Measurements from ENCODE around the gene SAFB2. TPM values are rescaled to one million over a fixed set of nuclear protein-coding genes. Genes with fewer than 3 reads are reported as not detected.

SAFB2 gene
- total and polyA plus RNA-seq, 2 donors from 2014 or later = 67.1 to 113 TPM

- no peaks in the 10 kb centered on the region for H3K9me3 ChIP-seq (ENCODE audit: control insufficient read depth in 2 of 3, insufficient read depth in 1 of 3, low read length in 3 of 3)
- TF ChIP-seq CTCF (IDR thresholded peaks at IDR 0.05; ENCODE audit: borderline replicate concordance, extremely low read depth, insufficient read depth) = no peak
- DNase-seq (no peak), FAIRE-seq (no peak)
- peaks cover 19 to 72% (median 55%) of the 10 kb centered on the region in 3 donors for H3K36me3 ChIP-seq (ENCODE audit: control insufficient read depth in 2 of 3, insufficient read depth in 3 of 3, low read length in 3 of 3)
- intact Hi-C loops (cut with DNase I) = no loop called here
- H3K9ac ChIP-seq (ENCODE audit: low read length in 3 of 3) = no peak overlapping the region
- H3K27ac ChIP-seq (ENCODE audit: low read depth in 2 of 2, low read length in 2 of 2) = no peak overlapping the region
- H3K27me3 ChIP-seq (ENCODE audit: control insufficient read depth, insufficient read depth, low read length) = no peaks in the 10 kb centered on the region
- H3K4me3 ChIP-seq (ENCODE audit: low read length in 3 of 3) = no peak overlapping the region
- H3K4me1 ChIP-seq (ENCODE audit: control insufficient read depth in 2 of 3, insufficient read depth in 2 of 3, low read depth in 1 of 3, low read length in 3 of 3) = peaks cover 0 to 16% (median 7%) of the 10 kb centered on the region in 3 donors
Observed at GRCh38 chr19:5603626-5604025, 18.9 kb downstream of the SAFB2 start.

- TF ChIP-seq CTCF (IDR thresholded peaks at IDR 0.05; ENCODE audit: borderline replicate concordance, extremely low read depth, insufficient read depth) = no peak
- no peak overlapping the region for H3K9ac ChIP-seq (ENCODE audit: low read length in 3 of 3)
- intact Hi-C loops (cut with DNase I) = no loop called here
- no peaks in the 10 kb centered on the region for H3K9me3 ChIP-seq (ENCODE audit: control insufficient read depth in 2 of 3, insufficient read depth in 1 of 3, low read length in 3 of 3)
- H3K27ac ChIP-seq (ENCODE audit: low read depth in 2 of 2, low read length in 2 of 2) = no peak overlapping the region
- FAIRE-seq (no peak), DNase-seq (peak in 2 of 5 donors; percentile 31 to 38)
- no peaks in the 10 kb centered on the region for H3K27me3 ChIP-seq (ENCODE audit: control insufficient read depth, insufficient read depth, low read length)
- H3K4me3 ChIP-seq (ENCODE audit: low read length in 3 of 3) = no peak overlapping the region
- H3K36me3 ChIP-seq (ENCODE audit: control insufficient read depth in 2 of 3, insufficient read depth in 3 of 3, low read length in 3 of 3) = peaks cover 20 to 78% (median 60%) of the 10 kb centered on the region in 3 donors
- no peaks in the 10 kb centered on the region for H3K4me1 ChIP-seq (ENCODE audit: control insufficient read depth in 2 of 3, insufficient read depth in 2 of 3, low read depth in 1 of 3, low read length in 3 of 3)
Observed at GRCh38 chr19:5600797-5601196, 21.8 kb downstream of the SAFB2 start.

- intact Hi-C loops (cut with DNase I) = no loop called here
- DNase-seq (no peak), FAIRE-seq (no peak)
- TF ChIP-seq CTCF (IDR thresholded peaks at IDR 0.05; ENCODE audit: borderline replicate concordance, extremely low read depth, insufficient read depth) = no peak
- H3K9me3 ChIP-seq (ENCODE audit: control insufficient read depth in 2 of 3, insufficient read depth in 1 of 3, low read length in 3 of 3) = no peaks in the 10 kb centered on the region
- H3K4me1 ChIP-seq (ENCODE audit: control insufficient read depth in 2 of 3, insufficient read depth in 2 of 3, low read depth in 1 of 3, low read length in 3 of 3) = no peaks in the 10 kb centered on the region
- H3K27ac ChIP-seq (ENCODE audit: low read depth in 2 of 2, low read length in 2 of 2) = no peak overlapping the region
- peaks cover 13 to 91% (median 74%) of the 10 kb centered on the region in 3 donors for H3K36me3 ChIP-seq (ENCODE audit: control insufficient read depth in 2 of 3, insufficient read depth in 3 of 3, low read length in 3 of 3)
- no peak overlapping the region for H3K4me3 ChIP-seq (ENCODE audit: low read length in 3 of 3)
- no peaks in the 10 kb centered on the region for H3K27me3 ChIP-seq (ENCODE audit: control insufficient read depth, insufficient read depth, low read length)
- H3K9ac ChIP-seq (ENCODE audit: low read length in 3 of 3) = no peak overlapping the region
Observed at GRCh38 chr19:5595745-5596144, 26.8 kb downstream of the SAFB2 start.

GRCh38 chr19:5595129-5595528 lies 27.4 kb downstream of the SAFB2 start:
- intact Hi-C loops (cut with DNase I) = no loop called here
- H3K9ac ChIP-seq (ENCODE audit: low read length in 3 of 3) = no peak overlapping the region
- no peaks in the 10 kb centered on the region for H3K4me1 ChIP-seq (ENCODE audit: control insufficient read depth in 2 of 3, insufficient read depth in 2 of 3, low read depth in 1 of 3, low read length in 3 of 3)
- H3K27me3 ChIP-seq (ENCODE audit: control insufficient read depth, insufficient read depth, low read length) = no peaks in the 10 kb centered on the region
- H3K27ac ChIP-seq (ENCODE audit: low read depth in 2 of 2, low read length in 2 of 2) = no peak overlapping the region
- DNase-seq (peak in 1 of 5 donors; percentile 48), FAIRE-seq (no peak)
- peaks cover 9 to 89% (median 71%) of the 10 kb centered on the region in 3 donors for H3K36me3 ChIP-seq (ENCODE audit: control insufficient read depth in 2 of 3, insufficient read depth in 3 of 3, low read length in 3 of 3)
- H3K4me3 ChIP-seq (ENCODE audit: low read length in 3 of 3) = no peak overlapping the region
- no peak for TF ChIP-seq CTCF (IDR thresholded peaks at IDR 0.05; ENCODE audit: borderline replicate concordance, extremely low read depth, insufficient read depth)
- H3K9me3 ChIP-seq (ENCODE audit: control insufficient read depth in 2 of 3, insufficient read depth in 1 of 3, low read length in 3 of 3) = no peaks in the 10 kb centered on the region

Data from kidney (tissue), 14 donors.